IMR-90 (cell line): ENCODE results near the gene PPP2R5B. TPM values are rescaled to one million over a fixed set of nuclear protein-coding genes. Genes with fewer than 3 reads are reported as not detected.

Experiments used
- ATAC-seq: fragments of 200-7000 bp; cut with Tn5 transposase; 2 replicates; pipeline ENCODE4 v1.9.1; 2020; ENCODE audit warnings: low read depth, mild to moderate bottlenecking, moderate library complexity
- BruUV-seq: library from RNA; stranded (reverse); fragments of 400-500 nt; replicated peaks from 2 replicates; lab custom pipeline; 2021; lab: Mats Ljungman, UMichigan
- CTCF ChIA-PET: fragments of 300-600 bp; formaldehyde crosslinking; extraction: SDS; loops from one replicate; lab custom pipeline; 2021; ENCODE audit warnings: antibody characterized with exemption; lab: Yijun Ruan, JAX
- POLR2A ChIA-PET: fragments of 300-600 bp; sonication (Branson Sonifier 250); formaldehyde crosslinking; loops from one replicate; lab custom pipeline; 2022; ENCODE audit warnings: antibody characterized with exemption; ENCODE audit not compliant: unreplicated experiment; lab: Charles Lee
- DNase-seq: peaks from one replicate; pipeline ENCODE4 v3.0.0; 2013
- H2AFZ ChIP-seq: replicated peaks from 2 replicates; pipeline ENCODE3; 2013; ENCODE audit warnings: low read length, mild to moderate bottlenecking; ENCODE audit not compliant: poor library complexity
- H2AK5ac ChIP-seq: 2 replicates; pipeline ENCODE4 v1.6.1; 2013; ENCODE audit warnings: low read depth, low read length, inconsistent platforms
- H2AK9ac ChIP-seq: replicated peaks from 2 replicates; pipeline ENCODE3; 2013; ENCODE audit warnings: mild to moderate bottlenecking, low read depth, low read length, moderate library complexity; ENCODE audit not compliant: poor library complexity
- H2BK120ac ChIP-seq: 2 replicates; pipeline ENCODE4 v1.6.1; 2013; ENCODE audit warnings: low read depth, low read length, inconsistent platforms
- H2BK15ac ChIP-seq: 3 replicates; pipeline ENCODE4 v1.6.1; 2013; ENCODE audit warnings: low read depth, low read length, inconsistent platforms
- H2BK20ac ChIP-seq: 2 replicates; pipeline ENCODE4 v1.6.1; 2013; ENCODE audit warnings: low read depth, mild to moderate bottlenecking, inconsistent platforms, low read length, moderate library complexity
- H2BK5ac ChIP-seq: 2 replicates; pipeline ENCODE4 v1.6.1; 2013; ENCODE audit warnings: mild to moderate bottlenecking, low read depth, low read length, inconsistent platforms; ENCODE audit not compliant: poor library complexity, severe bottlenecking
- H3K14ac ChIP-seq: replicated peaks from 2 replicates; pipeline ENCODE4 v1.6.1; 2013; ENCODE audit warnings: low read depth, low read length, inconsistent platforms
- H3K18ac ChIP-seq: 2 replicates; pipeline ENCODE4 v1.6.1; 2013; ENCODE audit warnings: low read depth, low read length, control low read depth
- H3K23ac ChIP-seq: 2 replicates; pipeline ENCODE4 v1.6.1; 2013; ENCODE audit warnings: low read depth, low read length, inconsistent platforms
- H3K27ac ChIP-seq: 2 replicates; pipeline ENCODE4 v1.5.1; 2013; ENCODE audit warnings: mild to moderate bottlenecking, control low read depth, low read length; ENCODE audit not compliant: insufficient read depth
- H3K27me3 ChIP-seq: 2 replicates; pipeline ENCODE4 v1.6.1; 2013; ENCODE audit warnings: low read length; ENCODE audit not compliant: control insufficient read depth, insufficient read depth
- H3K36me3 ChIP-seq: 2 replicates; pipeline ENCODE4 v1.6.1; 2013; ENCODE audit warnings: low read length, mixed read lengths; ENCODE audit not compliant: control insufficient read depth, insufficient read depth
- H3K4ac ChIP-seq: 2 replicates; pipeline ENCODE4 v1.6.1; 2013; ENCODE audit warnings: low read depth, low read length, inconsistent platforms
- H3K4me1 ChIP-seq: 2 replicates; pipeline ENCODE4 v1.6.1; 2013; ENCODE audit warnings: low read length, mixed read lengths; ENCODE audit not compliant: control insufficient read depth, insufficient read depth
- H3K4me2 ChIP-seq: 2 replicates; pipeline ENCODE4 v1.6.1; 2013; ENCODE audit warnings: low read depth, mild to moderate bottlenecking, control low read depth, low read length, moderate library complexity
- H3K4me3 ChIP-seq: 2 replicates; pipeline ENCODE4 v1.5.1; 2013; ENCODE audit warnings: low read depth, mild to moderate bottlenecking, control low read depth, low read length, moderate library complexity; ENCODE audit not compliant: insufficient read depth
- H3K56ac ChIP-seq: 2 replicates; pipeline ENCODE4 v1.6.1; 2013; ENCODE audit warnings: low read length, inconsistent platforms; ENCODE audit not compliant: insufficient read depth; ENCODE audit errors: extremely low read depth
- H3K79me1 ChIP-seq, 2 experiments: 2 replicates each; pipeline ENCODE4 v1.6.1; 2013; ENCODE audit warnings: low read length in 2 of 2, inconsistent platforms in 1 of 2, low read depth in 1 of 2
- H3K9ac ChIP-seq: 2 replicates; pipeline ENCODE4 v1.6.1; 2013; ENCODE audit warnings: low read depth, low read length, control low read depth
- H3K9me1 ChIP-seq: 2 replicates; pipeline ENCODE4 v1.6.1; 2013; ENCODE audit warnings: low read length, inconsistent platforms; ENCODE audit not compliant: insufficient read depth
- H3K9me3 ChIP-seq: 2 replicates; pipeline ENCODE4 v1.6.1; 2013; ENCODE audit warnings: low read length; ENCODE audit not compliant: control insufficient read depth, insufficient read depth
- H4K20me1 ChIP-seq: 2 replicates; pipeline ENCODE4 v1.6.1; 2013; ENCODE audit warnings: low read length, inconsistent platforms; ENCODE audit not compliant: insufficient read depth
- H4K5ac ChIP-seq: 2 replicates; pipeline ENCODE4 v1.6.1; 2013; ENCODE audit warnings: mild to moderate bottlenecking, low read depth, low read length, control low read depth
- H4K8ac ChIP-seq, 2 experiments: 2 replicates each; pipeline ENCODE4 v1.6.1; 2013; ENCODE audit warnings: low read depth in 2 of 2, low read length in 2 of 2, control low read depth in 1 of 2, inconsistent platforms in 1 of 2
- H4K91ac ChIP-seq: 2 replicates; pipeline ENCODE4 v1.6.1; 2013; ENCODE audit warnings: low read depth, low read length, inconsistent platforms; ENCODE audit not compliant: insufficient read depth
- BHLHE40 ChIP-seq: fragments of 150-350 bp; IDR thresholded peaks from 2 replicates; pipeline ENCODE4 v1.6.1; 2016; ENCODE audit warnings: mild to moderate bottlenecking, low read depth, low read length
- CEBPB ChIP-seq: IDR thresholded peaks from 2 replicates; pipeline ENCODE4 v1.6.1; 2012; ENCODE audit warnings: low read depth, low read length, improper control_type of control experiment
- CHD1 ChIP-seq: IDR thresholded peaks from 2 replicates; pipeline ENCODE4 v1.6.1; 2012; ENCODE audit warnings: low read depth, low read length, improper control_type of control experiment
- MAFK ChIP-seq: IDR thresholded peaks from 2 replicates; pipeline ENCODE4 v1.6.1; 2012; ENCODE audit warnings: low read depth, low read length, improper control_type of control experiment
- MAZ ChIP-seq: IDR thresholded peaks from 2 replicates; pipeline ENCODE4 v1.6.1; 2012; ENCODE audit warnings: low read depth, mild to moderate bottlenecking, low read length, improper control_type of control experiment, moderate library complexity, borderline replicate concordance
- NFE2L2 ChIP-seq: fragments of 150-350 bp; IDR thresholded peaks from 2 replicates; pipeline ENCODE4 v1.6.1; 2016; ENCODE audit warnings: low read depth, mild to moderate bottlenecking, low read length
- RAD21 ChIP-seq: IDR thresholded peaks from 2 replicates; pipeline ENCODE4 v1.6.1; 2012; ENCODE audit warnings: low read length, improper control_type of control experiment
- RCOR1 ChIP-seq: IDR thresholded peaks from 2 replicates; pipeline ENCODE4 v1.6.1; 2012; ENCODE audit warnings: mild to moderate bottlenecking, low read length, improper control_type of control experiment; ENCODE audit not compliant: insufficient replicate concordance
- RFX5 ChIP-seq: IDR thresholded peaks from 2 replicates; pipeline ENCODE4 v1.8.0; 2012; ENCODE audit warnings: low read depth, mild to moderate bottlenecking, low read length, moderate library complexity
- SMC3 ChIP-seq: fragments of 150-350 bp; IDR thresholded peaks from 2 replicates; pipeline ENCODE4 v1.6.1; 2016; ENCODE audit warnings: low read depth, mild to moderate bottlenecking, antibody characterized with exemption, low read length, moderate library complexity
- WGBS, 2 experiments: methylation state at CpG; one replicate each; pipeline versions ENCODE4 v1.1.5 to v1.1.7; 2013; ENCODE audit warnings: missing lambda C conversion rate in 2 of 2; ENCODE audit not compliant: insufficient read length in 1 of 2; ENCODE audit errors: extremely low coverage in 2 of 2; 5-methylcytosine and 5-hydroxymethylcytosine counted together
- dilution Hi-C: fragments of 300-500 bp; cut with HindIII; formaldehyde crosslinking; loops from one replicate; pipeline ENCODE4 v1.14.3; 2018; ENCODE audit warnings: low sequenced_read_pairs; ENCODE audit not compliant: unreplicated experiment
- in situ Hi-C: fragments of 300-500 bp; cut with MboI; formaldehyde crosslinking; loops from 3 replicates; pipeline ENCODE4 v1.14.3; 2019; ENCODE audit warnings: low sequenced_read_pairs, inconsistent platforms, mixed read lengths
- intact Hi-C: fragments of 100-400 bp; cut with micrococcal nuclease; formaldehyde crosslinking; loops from 2 replicates; pipeline ENCODE4 v1.10.0; 2022
- polyA plus RNA-seq, 3 experiments: library from polyadenylated mRNA; depleted of rRNA; stranded (reverse); fragments of >200 nt; gene quantifications; 2 replicates each; pipeline ENCODE4 v1.2.3, GENCODE V29; 2012; ENCODE audit warnings: low replicate concordance in 1 of 3
- total RNA-seq: library from RNA; depleted of rRNA; stranded (reverse); fragments of >200 nt; gene quantifications from 2 replicates; pipeline ENCODE4 v1.2.3, GENCODE V29; 2012
- TF ChIP-seq, protein P1 (sequence below): fragments of 150-350 bp; IDR thresholded peaks from 2 replicates; pipeline ENCODE4 v1.6.1; 2016; ENCODE audit warnings: low read depth, mild to moderate bottlenecking, low read length, moderate library complexity, borderline replicate concordance
- TF ChIP-seq, protein P2 (sequence below): conservative IDR thresholded peaks from 2 replicates; pipeline ENCODE4 v1.5.1; 2012; ENCODE audit warnings: mild to moderate bottlenecking, low read depth, low read length, improper control_type of control experiment

Gene PPP2R5B
- total and polyA plus RNA-seq, 2 of the 4 experiments (the other 2 are of a cell fraction) = 6.5 to 23.6 TPM

DNA sequence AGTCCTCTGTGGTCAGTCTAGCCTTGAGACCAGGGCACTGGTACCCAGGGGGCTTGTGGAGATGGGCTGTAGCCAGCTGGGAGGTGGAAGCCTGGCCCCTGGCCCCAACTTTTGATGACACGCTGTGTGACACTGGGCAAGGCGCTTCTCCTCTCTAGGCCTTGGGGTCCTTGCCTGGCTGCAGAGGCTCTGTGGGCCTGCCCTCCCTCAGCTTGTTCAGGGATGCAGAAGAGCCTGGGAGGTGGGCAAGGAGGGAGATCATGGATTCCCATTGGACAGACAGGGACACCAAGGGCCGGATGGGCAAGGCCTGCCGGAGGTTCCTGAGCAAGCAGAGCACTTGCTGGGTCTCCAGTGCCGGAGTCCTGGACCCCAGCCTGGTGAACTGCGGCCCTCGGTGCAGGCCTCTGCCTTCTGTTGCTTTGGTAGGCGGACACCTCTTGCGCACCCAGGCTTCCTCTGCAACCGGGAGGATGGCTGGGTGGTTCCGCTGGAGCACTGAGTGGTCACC is 1.3 kb upstream of the PPP2R5B start:
- H3K9ac ChIP-seq = no peak overlapping the region
- no peak overlapping the region for H3K56ac ChIP-seq
- H3K27me3 ChIP-seq = no peaks in the 10 kb centered on the region
- peak overlapping the region; percentile 84; the same call in 1 of the 2 replicates for H3K23ac ChIP-seq
- H2BK5ac ChIP-seq = no peak overlapping the region
- no peak overlapping the region for H3K4me2 ChIP-seq
- peak overlapping the region; percentile 71 for H2AK5ac ChIP-seq
- intact Hi-C loops (no loop called here), in situ Hi-C loops (loop anchor here (5.0 kb wide), 1 partner anchor 84 kb away; no protein-coding TSS in a partner anchor), dilution Hi-C loops (no loop called here)
- no peak overlapping the region for H4K91ac ChIP-seq
- H3K18ac ChIP-seq = no peak overlapping the region
- no peak overlapping the region for H4K5ac ChIP-seq
- ChIA-PET POLR2A (no interaction called here), CTCF (interaction anchor here (1.5 kb wide), 1 partner anchor 74 kb away, joined by 3 read pairs; the partner anchor contains the start of gene BATF2)
- H2BK120ac ChIP-seq = peak overlapping the region; percentile 95; the same call in 1 of the 2 replicates
- H2BK20ac ChIP-seq = no peak overlapping the region
- peak overlapping the region; percentile 47 to 99; a peak in 3 of 4 replicates for H4K8ac ChIP-seq
- peaks cover 5 to 30% of the 10 kb centered on the region in 2 experiments; a peak in 3 of 4 replicates for H3K79me1 ChIP-seq
- no peak overlapping the region for H2BK15ac ChIP-seq
- peak overlapping the region; percentile 96; the same call in 1 of the 2 replicates for H3K4ac ChIP-seq
- H3K27ac ChIP-seq = no peak overlapping the region
- ATAC-seq (no peak), DNase-seq (no peak)
- H2AK9ac ChIP-seq = peak overlapping the region; percentile 96
- H4K20me1 ChIP-seq = no peaks in the 10 kb centered on the region; the same call in 1 of the 2 replicates
- H3K9me3 ChIP-seq = no peaks in the 10 kb centered on the region
- H3K4me1 ChIP-seq = peaks cover 9% of the 10 kb centered on the region
- H3K4me3 ChIP-seq = no peak overlapping the region
- H2AFZ ChIP-seq = peak overlapping the region; percentile 100
- H3K36me3 ChIP-seq = peaks cover 12% of the 10 kb centered on the region; the same call in 1 of the 2 replicates
- no peak overlapping the region for H3K14ac ChIP-seq
- no TSS peak for BruUV-seq
- 0 out of 2 replicates have a peak, but pooled peaks cover 6% of the 10 kb centered on the region for H3K9me1 ChIP-seq
- no peak for TF ChIP-seq NFE2L2
- TF ChIP-seq, protein P1, sequence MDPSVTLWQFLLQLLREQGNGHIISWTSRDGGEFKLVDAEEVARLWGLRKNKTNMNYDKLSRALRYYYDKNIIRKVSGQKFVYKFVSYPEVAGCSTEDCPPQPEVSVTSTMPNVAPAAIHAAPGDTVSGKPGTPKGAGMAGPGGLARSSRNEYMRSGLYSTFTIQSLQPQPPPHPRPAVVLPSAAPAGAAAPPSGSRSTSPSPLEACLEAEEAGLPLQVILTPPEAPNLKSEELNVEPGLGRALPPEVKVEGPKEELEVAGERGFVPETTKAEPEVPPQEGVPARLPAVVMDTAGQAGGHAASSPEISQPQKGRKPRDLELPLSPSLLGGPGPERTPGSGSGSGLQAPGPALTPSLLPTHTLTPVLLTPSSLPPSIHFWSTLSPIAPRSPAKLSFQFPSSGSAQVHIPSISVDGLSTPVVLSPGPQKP = no peak
- no peak for TF ChIP-seq CHD1
- no peak for TF ChIP-seq BHLHE40
- no peak for TF ChIP-seq RCOR1
- TF ChIP-seq MAFK = no peak
- TF ChIP-seq MAZ = no peak
- TF ChIP-seq RAD21 = no peak
- no peak for TF ChIP-seq CEBPB
- TF ChIP-seq, protein P2, sequence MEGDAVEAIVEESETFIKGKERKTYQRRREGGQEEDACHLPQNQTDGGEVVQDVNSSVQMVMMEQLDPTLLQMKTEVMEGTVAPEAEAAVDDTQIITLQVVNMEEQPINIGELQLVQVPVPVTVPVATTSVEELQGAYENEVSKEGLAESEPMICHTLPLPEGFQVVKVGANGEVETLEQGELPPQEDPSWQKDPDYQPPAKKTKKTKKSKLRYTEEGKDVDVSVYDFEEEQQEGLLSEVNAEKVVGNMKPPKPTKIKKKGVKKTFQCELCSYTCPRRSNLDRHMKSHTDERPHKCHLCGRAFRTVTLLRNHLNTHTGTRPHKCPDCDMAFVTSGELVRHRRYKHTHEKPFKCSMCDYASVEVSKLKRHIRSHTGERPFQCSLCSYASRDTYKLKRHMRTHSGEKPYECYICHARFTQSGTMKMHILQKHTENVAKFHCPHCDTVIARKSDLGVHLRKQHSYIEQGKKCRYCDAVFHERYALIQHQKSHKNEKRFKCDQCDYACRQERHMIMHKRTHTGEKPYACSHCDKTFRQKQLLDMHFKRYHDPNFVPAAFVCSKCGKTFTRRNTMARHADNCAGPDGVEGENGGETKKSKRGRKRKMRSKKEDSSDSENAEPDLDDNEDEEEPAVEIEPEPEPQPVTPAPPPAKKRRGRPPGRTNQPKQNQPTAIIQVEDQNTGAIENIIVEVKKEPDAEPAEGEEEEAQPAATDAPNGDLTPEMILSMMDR = no peak
- no peak for TF ChIP-seq RFX5
- TF ChIP-seq SMC3 = no peak
- WGBS, 2 experiments = 80% methylated on average over 2 of the region's 11 CpGs; no CpG with 5 or more reads in 1 of the 2 experiments
